Adrenal gland (tissue), 12 donors: ENCODE data around the gene PTPN21. TPM values are rescaled to one million over a fixed set of nuclear protein-coding genes. Genes with fewer than 3 reads are reported as not detected.
A peak's percentile ranks its signal among the peaks of the same experiment; 100 is the strongest.

Experiments
- DNase-seq, 7 donors: peaks; one replicate each; pipeline ENCODE4 v3.0.0-alpha.2; 2019 to 2020
- H3K27ac ChIP-seq, 5 donors: fragments of 200-600 bp; sonication (generic) in 4 of 5; 1 replicate in 3 of 5; 2 replicates in 2 of 5; pipeline versions ENCODE4 v1.5.1 to v1.8.0; 2016 to 2020; ENCODE audit warnings: mild to moderate bottlenecking in 1 of 5
- H3K27me3 ChIP-seq: fragments of 200-600 bp; 2 replicates; pipeline ENCODE4 v1.8.0; 2021
- H3K36me3 ChIP-seq, 2 donors: fragments of 200-600 bp; replicated peaks in 1 of 2; 1 replicate in 1 of 2; 2 replicates in 1 of 2; pipeline versions ENCODE4 v1.5.1 to v1.8.0; 2018 to 2022
- H3K4me1 ChIP-seq, 2 donors: fragments of 200-600 bp; replicated peaks in 1 of 2; 1 replicate in 1 of 2; 2 replicates in 1 of 2; pipeline versions ENCODE4 v1.5.1 to v1.8.0; 2018 to 2021
- H3K4me3 ChIP-seq, 4 donors: fragments of 200-600 bp; sonication (generic) in 3 of 4; one replicate each; pipeline ENCODE4 v1.5.1; 2016 to 2018
- H3K9me3 ChIP-seq, 3 donors: fragments of 200-600 bp; sonication (generic) in 1 of 3; replicated peaks in 1 of 3; 1 replicate in 2 of 3; 2 replicates in 1 of 3; pipeline versions ENCODE4 v1.5.1 to v1.8.0; 2016 to 2021
- CTCF ChIP-seq, 6 experiments: fragments of 450-650 bp in 4 of 6; fragments of 200-600 bp in 2 of 6; sonication (generic) in 1 of 6; IDR thresholded peaks; 1 replicate in 5 of 6; 2 replicates in 1 of 6; pipeline versions ENCODE4 v1.5.1 to v1.8.0; 2016 to 2021; ENCODE audit warnings: antibody characterized with exemption in 6 of 6, mild to moderate bottlenecking in 2 of 6, moderate library complexity in 1 of 6
- POLR2A ChIP-seq, 2 donors: fragments of 450-650 bp; IDR thresholded peaks; one replicate each; pipeline ENCODE4 v1.6.1; 2017; ENCODE audit warnings: antibody characterized with exemption in 2 of 2, mild to moderate bottlenecking in 2 of 2, moderate library complexity in 1 of 2
- WGBS, 4 donors: extraction: QIAGEN DNeasy Blood & Tissue Kit in 2 of 4; methylation state at CpG; one replicate each; pipeline versions ENCODE4 v1.1.5 to v1.1.7; 2013 to 2017; 5-methylcytosine and 5-hydroxymethylcytosine counted together
- intact Hi-C, 2 donors: fragments of 100-400 bp; cut with DNase I; formaldehyde crosslinking; loops; one replicate each; pipeline versions ENCODE4 v1.14.1 to v1.15.0; 2022 to 2023
- polyA plus RNA-seq, 3 donors: library from polyadenylated mRNA; stranded (reverse); fragments of 200-250 nt in 2 of 3; fragments of 350-450 nt in 1 of 3; fragmentation: Illumina TruSeq in 1 of 3; extraction: RNeasy Lipid Tissue Mini Kit (QIAGEN cat#74804) in 1 of 3; gene quantifications; one replicate each; pipeline ENCODE4 v1.2.3, GENCODE V29; 2013 to 2014
- total RNA-seq, 9 donors: library from RNA; depleted of rRNA in 4 of 9; stranded (reverse); fragments of >200 nt in 4 of 9; fragments of 120-200 nt in 1 of 9; fragmentation: NEBNext Ultra II Directional in 1 of 9; extraction: Animal tissue kit (Norgen Biotek cat#: 25700) in 1 of 9; gene quantifications; one replicate each; pipeline versions ENCODE4 v1.1.0 to v1.2.4, GENCODE V29; 2013 to 2023
- donor health status: healthy with polysubstance abuse.
- donor health status: Bipolar disorder and iron deficiency.
- donor health status: DM: yes; HTN: yes; CAD: no.
- donor health status: DM: no; HTN: no; CAD: no.
- donor health status: DM: no; HTN: no; CAD: no.
- donor health status: DM: yes; HTN: yes; CAD: no.

Gene PTPN21
- total and polyA plus RNA-seq, 12 donors: 3.7 to 21.3 (median 12.1) TPM

GRCh38 chr14:88496414-88496813 is 58.4 kb downstream of the PTPN21 start:
- TF ChIP-seq CTCF (IDR thresholded peaks at IDR 0.05) (no peak), POLR2A (IDR thresholded peaks at IDR 0.05) (no peak)
- no peaks in the 10 kb centered on the region for H3K4me1 ChIP-seq
- H3K27ac ChIP-seq: no peak overlapping the region
- peaks cover 0 to 19% of the 10 kb centered on the region in 2 donors for H3K36me3 ChIP-seq
- intact Hi-C loops: loop anchor here in 1 of 2 donors (10.0 kb wide), 1 partner anchor 48 kb away; no protein-coding TSS in a partner anchor
- DNase-seq: no peak
- H3K27me3 ChIP-seq: no peaks in the 10 kb centered on the region
- WGBS, 4 donors: 90 to 94% (median 92%) methylated on average over 3 of the region's 3 CpGs
- H3K9me3 ChIP-seq: no peaks in the 10 kb centered on the region
- H3K4me3 ChIP-seq: no peak overlapping the region

GRCh38 chr14:88493392-88494185 is 61.2 kb downstream of the PTPN21 start:
- Histone ChIP-seq H3K36me3 (peaks cover 0 to 12% of the 10 kb centered on the region in 2 donors), H3K4me1 (no peaks in the 10 kb centered on the region), H3K9me3 (no peaks in the 10 kb centered on the region), H3K27ac (no peak overlapping the region), H3K4me3 (no peak overlapping the region), H3K27me3 (no peaks in the 10 kb centered on the region)
- TF ChIP-seq POLR2A (IDR thresholded peaks at IDR 0.05): no peak
- TF ChIP-seq CTCF (IDR thresholded peaks at IDR 0.05): no peak
- DNase-seq: no peak
- WGBS, 4 donors: 89 to 95% (median 93%) methylated on average over 6 of the region's 6 CpGs
- intact Hi-C loops: loop anchor here (5.0 to 10.0 kb wide), 2 partner anchors 51 to 59 kb away; no protein-coding TSS in a partner anchor

- Histone ChIP-seq H3K27me3 (no peaks in the 10 kb centered on the region), H3K9me3 (no peaks in the 10 kb centered on the region), H3K4me1 (no peaks in the 10 kb centered on the region), H3K36me3 (peaks cover 0 to 12% of the 10 kb centered on the region in 2 donors), H3K4me3 (no peak overlapping the region), H3K27ac (no peak overlapping the region)
- intact Hi-C loops: loop anchor here (5.0 to 10.0 kb wide), 2 partner anchors 52 to 60 kb away; no protein-coding TSS in a partner anchor
- WGBS, 4 donors: 51 to 60% (median 54%) methylated on average over 11 to 12 of the region's 12 CpGs
- DNase-seq: peak; percentile 64 to 87 (median 77)
- TF ChIP-seq CTCF (IDR thresholded peaks at IDR 0.05) (peak; percentile 87 to 97 (median 89)), POLR2A (IDR thresholded peaks at IDR 0.05) (no peak)
Observed at GRCh38 chr14:88492272-88493089, 62.3 kb downstream of the PTPN21 start.

GRCh38 chr14:88490168-88490567 is 64.6 kb downstream of the PTPN21 start:
- H3K27ac ChIP-seq: no peak overlapping the region
- H3K36me3 ChIP-seq: peaks cover 0 to 3% of the 10 kb centered on the region in 2 donors
- no peaks in the 10 kb centered on the region for H3K9me3 ChIP-seq
- no peaks in the 10 kb centered on the region for H3K4me1 ChIP-seq
- H3K27me3 ChIP-seq: no peaks in the 10 kb centered on the region
- TF ChIP-seq POLR2A (IDR thresholded peaks at IDR 0.05): no peak
- TF ChIP-seq CTCF (IDR thresholded peaks at IDR 0.05): no peak
- intact Hi-C loops: loop anchor here (5.0 to 10.0 kb wide), 2 partner anchors 55 to 62 kb away; no protein-coding TSS in a partner anchor
- H3K4me3 ChIP-seq: no peak overlapping the region
- DNase-seq: no peak
- 86 to 98% (median 93%) methylated on average over 6 of the region's 6 CpGs for WGBS, 4 donors
